ENCODE measurements around the gene RAB3C.

DNA sequence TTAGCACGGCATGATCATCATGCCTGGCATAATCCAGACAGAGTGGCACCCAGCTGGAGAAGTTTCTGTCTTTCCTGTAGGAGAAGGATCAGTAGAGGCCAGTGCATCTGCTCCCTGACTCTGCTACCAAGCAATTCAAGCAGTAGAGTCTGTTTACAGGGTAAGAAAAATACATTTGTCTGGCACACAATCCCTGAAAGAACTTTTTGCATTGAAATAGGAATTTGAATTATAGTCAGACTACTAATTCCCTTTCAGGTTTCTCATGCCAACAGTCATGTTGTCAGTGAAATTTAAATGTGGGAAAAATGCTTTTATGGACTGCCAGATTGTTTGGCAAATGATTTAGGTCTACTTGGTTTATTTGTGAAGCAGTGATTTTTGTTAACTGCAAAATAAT, 125.6 kb downstream of the RAB3C start:
- TF ChIP-seq, protein P1, sequence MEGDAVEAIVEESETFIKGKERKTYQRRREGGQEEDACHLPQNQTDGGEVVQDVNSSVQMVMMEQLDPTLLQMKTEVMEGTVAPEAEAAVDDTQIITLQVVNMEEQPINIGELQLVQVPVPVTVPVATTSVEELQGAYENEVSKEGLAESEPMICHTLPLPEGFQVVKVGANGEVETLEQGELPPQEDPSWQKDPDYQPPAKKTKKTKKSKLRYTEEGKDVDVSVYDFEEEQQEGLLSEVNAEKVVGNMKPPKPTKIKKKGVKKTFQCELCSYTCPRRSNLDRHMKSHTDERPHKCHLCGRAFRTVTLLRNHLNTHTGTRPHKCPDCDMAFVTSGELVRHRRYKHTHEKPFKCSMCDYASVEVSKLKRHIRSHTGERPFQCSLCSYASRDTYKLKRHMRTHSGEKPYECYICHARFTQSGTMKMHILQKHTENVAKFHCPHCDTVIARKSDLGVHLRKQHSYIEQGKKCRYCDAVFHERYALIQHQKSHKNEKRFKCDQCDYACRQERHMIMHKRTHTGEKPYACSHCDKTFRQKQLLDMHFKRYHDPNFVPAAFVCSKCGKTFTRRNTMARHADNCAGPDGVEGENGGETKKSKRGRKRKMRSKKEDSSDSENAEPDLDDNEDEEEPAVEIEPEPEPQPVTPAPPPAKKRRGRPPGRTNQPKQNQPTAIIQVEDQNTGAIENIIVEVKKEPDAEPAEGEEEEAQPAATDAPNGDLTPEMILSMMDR (conservative IDR thresholded peaks at IDR 0.05 in 1 of 2, IDR thresholded peaks at IDR 0.05 in 1 of 2; ENCODE audit: low read depth in 1 of 2, low read length in 2 of 2) = no peak
- TF ChIP-seq EZH2 (IDR thresholded peaks at IDR 0.05; ENCODE audit: low read length, missing control alignments) = no peak
